SK-N-SH (cell line): ENCODE measurements around the gene SH3PXD2A.

Experiments used
- EP300 ChIP-seq, 2 experiments: IDR thresholded peaks; 2 replicates each; pipeline versions ENCODE4 v1.4.0 to v1.6.1; 2012; ENCODE audit warnings: borderline replicate concordance in 1 of 2, low read depth in 1 of 2, low read length in 1 of 2
- FOXJ3 ChIP-seq: sonication (generic); formaldehyde crosslinking; IDR thresholded peaks from 2 replicates; pipeline ENCODE4 v1.5.1; 2020; ENCODE audit warnings: mild to moderate bottlenecking, missing genetic modification reagents
- JUND ChIP-seq: IDR thresholded peaks from 2 replicates; pipeline ENCODE4 v1.4.0; 2012
- NFIC ChIP-seq: IDR thresholded peaks from 2 replicates; pipeline ENCODE4 v1.4.0; 2012; ENCODE audit warnings: borderline replicate concordance
- TCF12 ChIP-seq: IDR thresholded peaks from 2 replicates; pipeline ENCODE4 v1.4.0; 2012
- YY1 ChIP-seq: IDR thresholded peaks from 2 replicates; pipeline ENCODE4 v1.4.0; 2012; ENCODE audit warnings: low read depth, mild to moderate bottlenecking
- TF ChIP-seq, protein P1 (sequence below): fragments of 200-600 bp; sonication (generic); IDR thresholded peaks from 2 replicates; pipeline ENCODE4 v1.6.1; 2017; ENCODE audit warnings: antibody characterized with exemption, mild to moderate bottlenecking, moderate library complexity
- TF ChIP-seq, protein P2 (sequence below): IDR thresholded peaks from 2 replicates; pipeline ENCODE4 v1.4.0; 2012; ENCODE audit warnings: low read depth

DNA sequence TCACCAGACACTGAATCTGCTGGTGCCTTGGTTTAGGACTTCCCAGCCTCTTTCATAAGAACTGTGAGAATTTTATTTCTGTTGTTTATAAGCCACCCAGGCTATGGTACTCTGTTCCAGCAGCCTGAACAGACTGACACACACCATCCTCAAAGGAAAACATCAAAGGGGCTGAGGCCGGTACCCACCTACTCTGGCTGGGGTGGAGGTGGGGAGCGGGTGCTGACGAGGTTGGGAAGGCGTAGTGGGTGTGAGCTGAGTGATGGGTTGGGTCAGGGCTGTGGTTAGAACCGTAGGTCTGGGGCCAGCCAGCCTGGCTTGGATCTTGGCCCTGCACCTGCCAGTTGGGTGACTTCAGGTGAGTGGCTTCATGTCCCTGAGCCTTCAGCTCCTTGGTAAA is 136.3 kb downstream of the SH3PXD2A start:
- TF ChIP-seq, protein P1, sequence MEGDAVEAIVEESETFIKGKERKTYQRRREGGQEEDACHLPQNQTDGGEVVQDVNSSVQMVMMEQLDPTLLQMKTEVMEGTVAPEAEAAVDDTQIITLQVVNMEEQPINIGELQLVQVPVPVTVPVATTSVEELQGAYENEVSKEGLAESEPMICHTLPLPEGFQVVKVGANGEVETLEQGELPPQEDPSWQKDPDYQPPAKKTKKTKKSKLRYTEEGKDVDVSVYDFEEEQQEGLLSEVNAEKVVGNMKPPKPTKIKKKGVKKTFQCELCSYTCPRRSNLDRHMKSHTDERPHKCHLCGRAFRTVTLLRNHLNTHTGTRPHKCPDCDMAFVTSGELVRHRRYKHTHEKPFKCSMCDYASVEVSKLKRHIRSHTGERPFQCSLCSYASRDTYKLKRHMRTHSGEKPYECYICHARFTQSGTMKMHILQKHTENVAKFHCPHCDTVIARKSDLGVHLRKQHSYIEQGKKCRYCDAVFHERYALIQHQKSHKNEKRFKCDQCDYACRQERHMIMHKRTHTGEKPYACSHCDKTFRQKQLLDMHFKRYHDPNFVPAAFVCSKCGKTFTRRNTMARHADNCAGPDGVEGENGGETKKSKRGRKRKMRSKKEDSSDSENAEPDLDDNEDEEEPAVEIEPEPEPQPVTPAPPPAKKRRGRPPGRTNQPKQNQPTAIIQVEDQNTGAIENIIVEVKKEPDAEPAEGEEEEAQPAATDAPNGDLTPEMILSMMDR, result no peak
- TF ChIP-seq FOXJ3 (CRISPR knock-in tag), result no peak
- no peak for TF ChIP-seq NFIC
- no peak for TF ChIP-seq TCF12
- no peak for TF ChIP-seq YY1
- no peak for TF ChIP-seq JUND
- TF ChIP-seq, protein P2, sequence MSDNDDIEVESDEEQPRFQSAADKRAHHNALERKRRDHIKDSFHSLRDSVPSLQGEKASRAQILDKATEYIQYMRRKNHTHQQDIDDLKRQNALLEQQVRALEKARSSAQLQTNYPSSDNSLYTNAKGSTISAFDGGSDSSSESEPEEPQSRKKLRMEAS, result no peak
- TF ChIP-seq EP300 (IDR thresholded peaks at IDR 0.05; ENCODE audit: borderline replicate concordance in 1 of 2, low read depth in 1 of 2, low read length in 1 of 2), result no peak
